GM12873 (cell line): Measurements from ENCODE around the gene ACIN1.

Experiments used
- CTCF ChIP-seq: IDR thresholded peaks from 2 replicates; pipeline ENCODE4 v1.5.1; 2012; ENCODE audit warnings: low read depth, mild to moderate bottlenecking, moderate library complexity, low read length, control low read depth; ENCODE audit not compliant: insufficient read depth; ENCODE audit errors: missing control alignments

Gene ACIN1

GRCh38 chr14:23127861-23128260, 32.9 kb upstream of the ACIN1 start:
- no peak for TF ChIP-seq CTCF

- TF ChIP-seq CTCF, result no peak
Measured at GRCh38 chr14:23126548-23127278, 31.8 kb upstream of the ACIN1 start.

GRCh38 chr14:23125933-23126524, 31.1 kb upstream of the ACIN1 start:
- no peak for TF ChIP-seq CTCF

GRCh38 chr14:23125011-23125410, 30.1 kb upstream of the ACIN1 start:
- no peak for TF ChIP-seq CTCF

GRCh38 chr14:23124337-23124954, 29.5 kb upstream of the ACIN1 start:
- TF ChIP-seq CTCF, result no peak

GRCh38 chr14:23123419-23123818, 28.5 kb upstream of the ACIN1 start:
- no peak for TF ChIP-seq CTCF

GRCh38 chr14:23122086-23122485, 27.1 kb upstream of the ACIN1 start:
- no peak for TF ChIP-seq CTCF
